Loucy (cell line): ENCODE data around the gene NUAK2.
A peak's percentile ranks its signal among the peaks of the same experiment; 100 is the strongest.

ENCODE experiments used
- CTCF ChIP-seq: fragments of 200-600 bp; sonication (generic); conservative IDR thresholded peaks from 2 replicates; pipeline ENCODE4 v1.5.1; 2014; ENCODE audit warnings: mild to moderate bottlenecking, antibody characterized with exemption, low read length
- EZH2phosphoT487 ChIP-seq: fragments of 200-600 bp; IDR thresholded peaks from 2 replicates; pipeline ENCODE4 v1.6.1; 2018; ENCODE audit warnings: antibody characterized with exemption, mild to moderate bottlenecking, moderate library complexity, borderline replicate concordance

GRCh38 chr1:205325334-205325884 lies 3.9 kb upstream of the NUAK2 start:
- peak; percentile 74 for TF ChIP-seq CTCF
- no peak for TF ChIP-seq EZH2phosphoT487
